Breast epithelium (tissue), 3 donors: ENCODE results near the gene IFIT1B.

Experiments
- POLR2A ChIP-seq: fragments of 450-650 bp; IDR thresholded peaks from one replicate; pipeline ENCODE4 v1.6.1; 2016; ENCODE audit warnings: antibody characterized with exemption, mild to moderate bottlenecking, moderate library complexity
- POLR2AphosphoS5 ChIP-seq, 3 donors: sonication (generic); formaldehyde crosslinking; IDR thresholded peaks; one replicate each; pipeline ENCODE4 v1.6.1; 2017; ENCODE audit warnings: antibody characterized with exemption in 3 of 3
- TF ChIP-seq, protein P1 (sequence below), 3 donors: fragments of 450-650 bp; IDR thresholded peaks; one replicate each; pipeline ENCODE4 v1.5.1; 2016 to 2017; ENCODE audit warnings: antibody characterized with exemption in 3 of 3, mild to moderate bottlenecking in 3 of 3, moderate library complexity in 3 of 3

DNA sequence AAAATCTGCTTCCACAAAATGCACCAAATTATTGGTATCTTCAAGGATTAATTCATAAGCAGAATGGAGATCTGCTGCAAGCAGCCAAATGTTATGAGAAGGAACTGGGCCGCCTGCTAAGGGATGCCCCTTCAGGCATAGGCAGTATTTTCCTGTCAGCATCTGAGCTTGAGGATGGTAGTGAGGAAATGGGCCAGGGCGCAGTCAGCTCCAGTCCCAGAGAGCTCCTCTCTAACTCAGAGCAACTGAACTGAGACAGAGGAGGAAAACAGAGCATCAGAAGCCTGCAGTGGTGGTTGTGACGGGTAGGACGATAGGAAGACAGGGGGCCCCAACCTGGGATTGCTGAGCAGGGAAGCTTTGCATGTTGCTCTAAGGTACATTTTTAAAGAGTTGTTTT, 38.0 kb upstream of the IFIT1B start:
- TF ChIP-seq, protein P1, sequence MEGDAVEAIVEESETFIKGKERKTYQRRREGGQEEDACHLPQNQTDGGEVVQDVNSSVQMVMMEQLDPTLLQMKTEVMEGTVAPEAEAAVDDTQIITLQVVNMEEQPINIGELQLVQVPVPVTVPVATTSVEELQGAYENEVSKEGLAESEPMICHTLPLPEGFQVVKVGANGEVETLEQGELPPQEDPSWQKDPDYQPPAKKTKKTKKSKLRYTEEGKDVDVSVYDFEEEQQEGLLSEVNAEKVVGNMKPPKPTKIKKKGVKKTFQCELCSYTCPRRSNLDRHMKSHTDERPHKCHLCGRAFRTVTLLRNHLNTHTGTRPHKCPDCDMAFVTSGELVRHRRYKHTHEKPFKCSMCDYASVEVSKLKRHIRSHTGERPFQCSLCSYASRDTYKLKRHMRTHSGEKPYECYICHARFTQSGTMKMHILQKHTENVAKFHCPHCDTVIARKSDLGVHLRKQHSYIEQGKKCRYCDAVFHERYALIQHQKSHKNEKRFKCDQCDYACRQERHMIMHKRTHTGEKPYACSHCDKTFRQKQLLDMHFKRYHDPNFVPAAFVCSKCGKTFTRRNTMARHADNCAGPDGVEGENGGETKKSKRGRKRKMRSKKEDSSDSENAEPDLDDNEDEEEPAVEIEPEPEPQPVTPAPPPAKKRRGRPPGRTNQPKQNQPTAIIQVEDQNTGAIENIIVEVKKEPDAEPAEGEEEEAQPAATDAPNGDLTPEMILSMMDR (IDR thresholded peaks at IDR 0.05) = no peak
- TF ChIP-seq POLR2A = no peak
- TF ChIP-seq POLR2AphosphoS5 (IDR thresholded peaks at IDR 0.05) = no peak
